Spinal cord (tissue), 10 donors: Measurements from ENCODE around the gene MPIG6B. TPM values are rescaled to one million over a fixed set of nuclear protein-coding genes. Genes with fewer than 3 reads are reported as not detected.
A peak's percentile ranks its signal among the peaks of the same experiment; 100 is the strongest.

Experiments
- DNase-seq, 6 donors: peaks; one replicate each; pipeline versions ENCODE4 v3.0.0 to v3.0.0-alpha.2; 2013 to 2015; ENCODE audit warnings: low spot score in 6 of 6, low read depth in 4 of 6
- H3K27ac ChIP-seq: one replicate; pipeline ENCODE4 v1.5.1; 2013; ENCODE audit warnings: low read depth, low read length, control low read depth
- H3K27me3 ChIP-seq: one replicate; pipeline ENCODE4 v1.6.1; 2013; ENCODE audit warnings: low read length; ENCODE audit not compliant: control insufficient read depth, insufficient read depth
- H3K36me3 ChIP-seq: one replicate; pipeline ENCODE4 v1.6.1; 2013; ENCODE audit warnings: low read length; ENCODE audit not compliant: control insufficient read depth, insufficient read depth
- H3K4me1 ChIP-seq: one replicate; pipeline ENCODE4 v1.6.1; 2013; ENCODE audit warnings: low read length; ENCODE audit not compliant: control insufficient read depth, insufficient read depth
- H3K4me3 ChIP-seq: one replicate; pipeline ENCODE4 v1.5.1; 2013; ENCODE audit warnings: low read depth, low read length, control low read depth
- H3K9me3 ChIP-seq: one replicate; pipeline ENCODE4 v1.6.1; 2013; ENCODE audit warnings: low read length; ENCODE audit not compliant: control insufficient read depth, insufficient read depth
- WGBS: methylation state at CpG from one replicate; pipeline ENCODE4 v1.1.5; 2013; ENCODE audit warnings: missing lambda C conversion rate; ENCODE audit not compliant: insufficient coverage; 5-methylcytosine and 5-hydroxymethylcytosine counted together
- polyA plus RNA-seq, 2 donors: library from polyadenylated mRNA; unstranded; fragments of 120-200 nt; gene quantifications; one replicate each; pipeline ENCODE4 v1.2.1, GENCODE V29; 2013; ENCODE audit not compliant: insufficient read length in 2 of 2
- total RNA-seq, 2 donors: library from RNA; depleted of rRNA in 1 of 2; stranded (reverse); fragments of 120-200 nt in 1 of 2; fragments of >200 nt in 1 of 2; gene quantifications; one replicate each; pipeline versions ENCODE4 v1.2.3 to v1.2.4, GENCODE V29; 2013 to 2014
- donor health status: healthy.

Gene MPIG6B
- total and polyA plus RNA-seq, 4 donors: 0.17 to 1.3 (median 0.81) TPM; not detected in 1

DNA sequence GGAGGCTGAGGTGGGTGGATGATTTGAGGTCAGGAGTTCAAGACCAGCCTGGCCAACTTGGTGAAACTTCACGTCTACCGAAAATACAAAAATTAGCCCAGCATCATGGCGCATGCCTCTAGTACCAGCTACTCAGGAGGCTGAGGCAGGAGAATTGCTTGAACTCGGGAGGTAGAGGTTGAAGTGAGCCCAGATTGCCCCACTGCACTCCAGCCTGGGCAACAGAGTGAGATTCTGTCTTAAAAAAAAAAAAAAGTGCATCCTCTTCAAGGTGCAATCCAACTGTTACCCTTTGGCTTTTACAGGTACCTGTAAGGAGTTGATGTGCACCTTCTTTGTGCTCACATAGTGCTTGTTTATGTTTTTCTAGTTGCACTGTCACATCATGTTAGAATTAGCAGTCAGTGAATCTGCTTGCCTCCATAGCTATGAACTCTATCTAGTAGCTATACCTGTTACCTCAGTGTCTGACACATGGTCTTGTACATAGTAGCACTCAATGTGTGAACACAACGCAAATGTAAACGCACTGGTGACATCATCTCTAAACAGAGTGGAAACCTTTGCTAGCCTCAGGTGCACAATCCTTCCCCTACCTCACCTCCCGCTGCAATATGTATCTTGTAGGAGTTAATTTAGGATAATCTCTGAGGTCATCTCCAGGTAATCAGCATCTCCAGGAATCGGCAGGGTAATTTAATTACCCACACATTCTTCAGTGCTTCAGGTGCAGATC, 26.3 kb downstream of the MPIG6B start:
- 100% methylated on average over 4 of the region's 8 CpGs for WGBS
- no peak for DNase-seq
- Histone ChIP-seq H3K4me1 (no peaks in the 10 kb centered on the region), H3K27ac (no peak overlapping the region), H3K36me3 (peaks cover 6% of the 10 kb centered on the region), H3K27me3 (no peaks in the 10 kb centered on the region), H3K4me3 (no peak overlapping the region), H3K9me3 (no peaks in the 10 kb centered on the region)

DNA sequence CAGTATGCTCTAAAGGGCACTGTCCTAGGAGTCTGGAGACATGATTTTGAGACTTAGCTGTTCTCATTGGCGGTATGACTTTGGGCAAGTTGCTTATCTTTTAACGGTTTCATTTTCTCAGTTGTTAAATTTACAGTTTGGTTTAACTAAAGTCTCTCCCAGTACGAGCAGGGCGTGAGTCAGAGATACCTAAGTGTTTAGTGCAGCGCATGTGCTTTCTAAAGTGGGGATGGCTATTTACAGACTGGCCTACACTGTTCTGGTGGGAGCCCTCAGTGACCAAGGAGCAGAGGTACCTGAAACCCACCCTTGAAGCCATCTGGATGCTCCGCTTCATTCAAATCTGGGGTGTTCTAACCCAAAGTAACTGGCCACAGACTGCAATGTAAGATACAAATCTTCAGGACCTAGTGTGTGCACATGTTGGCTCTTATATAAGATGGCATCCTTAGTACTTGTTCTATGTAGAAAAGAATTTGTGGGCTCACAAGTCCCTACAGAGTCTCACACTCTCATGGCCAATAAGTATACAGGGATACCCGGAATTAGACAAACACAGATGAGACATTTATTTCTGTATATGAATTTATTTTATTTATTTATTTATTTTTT, 27.3 kb downstream of the MPIG6B start:
- Histone ChIP-seq H3K4me3 (no peak overlapping the region), H3K9me3 (no peaks in the 10 kb centered on the region), H3K27me3 (no peaks in the 10 kb centered on the region), H3K27ac (no peak overlapping the region), H3K4me1 (no peaks in the 10 kb centered on the region), H3K36me3 (peaks cover 6% of the 10 kb centered on the region)
- no peak for DNase-seq
- 96% methylated on average over 6 of the region's 7 CpGs for WGBS

DNA sequence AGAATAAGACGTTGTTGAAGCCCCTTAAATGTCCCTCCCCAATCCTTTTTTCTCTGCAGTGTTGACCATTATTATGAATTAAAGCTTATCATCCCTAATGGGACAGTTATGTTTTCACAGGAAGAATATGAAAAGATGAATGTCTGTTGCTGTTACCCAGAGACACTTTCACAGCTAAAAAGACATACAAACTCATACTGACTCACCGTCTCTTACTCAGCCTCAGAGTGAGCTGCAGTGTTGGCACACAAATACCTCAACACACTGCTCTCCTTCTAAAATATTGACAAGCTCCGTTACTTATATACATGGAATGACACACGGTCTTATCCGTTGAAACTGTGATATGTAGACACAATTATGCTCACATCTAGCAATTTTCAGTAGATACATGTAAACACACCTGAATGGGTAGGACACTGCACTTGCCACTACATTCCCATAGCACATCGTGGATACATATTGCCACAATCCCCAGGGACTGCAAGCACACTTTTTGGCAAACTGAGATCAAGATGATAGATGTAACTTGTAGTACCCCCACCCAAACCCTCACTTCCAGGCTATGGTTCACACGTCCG, 29.7 kb downstream of the MPIG6B start:
- Histone ChIP-seq H3K9me3 (no peaks in the 10 kb centered on the region), H3K4me1 (no peaks in the 10 kb centered on the region), H3K36me3 (no peaks in the 10 kb centered on the region), H3K4me3 (no peak overlapping the region), H3K27me3 (no peaks in the 10 kb centered on the region), H3K27ac (no peak overlapping the region)
- no peak for DNase-seq
- 84% methylated on average over 6 of the region's 8 CpGs for WGBS

DNA sequence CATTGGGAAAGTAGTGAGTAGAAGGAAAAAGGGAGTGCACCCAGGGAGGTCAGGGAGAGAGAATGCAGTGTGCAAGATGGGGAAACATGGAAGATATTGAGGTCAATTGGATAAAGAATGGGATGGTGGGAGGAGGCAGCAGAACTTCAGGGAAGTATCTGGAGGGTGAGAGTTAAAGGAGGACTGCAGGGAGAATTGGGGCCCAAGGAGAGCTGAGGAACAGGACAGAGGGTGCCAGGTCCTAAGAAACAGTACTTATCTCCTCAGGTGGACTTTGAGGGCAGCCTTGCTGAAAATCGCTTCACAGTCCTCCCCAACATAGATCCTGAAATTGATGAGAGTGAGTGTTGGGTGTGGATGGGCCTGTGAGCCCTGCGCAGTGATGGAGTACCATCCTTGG, 35.1 kb downstream of the MPIG6B start:
- Histone ChIP-seq H3K9me3 (no peaks in the 10 kb centered on the region), H3K4me1 (peaks cover 8% of the 10 kb centered on the region), H3K27ac (no peak overlapping the region), H3K36me3 (peaks cover 23% of the 10 kb centered on the region), H3K27me3 (no peaks in the 10 kb centered on the region), H3K4me3 (no peak overlapping the region)
- WGBS: 100% methylated on average over 1 of the region's 2 CpGs
- no peak for DNase-seq

DNA sequence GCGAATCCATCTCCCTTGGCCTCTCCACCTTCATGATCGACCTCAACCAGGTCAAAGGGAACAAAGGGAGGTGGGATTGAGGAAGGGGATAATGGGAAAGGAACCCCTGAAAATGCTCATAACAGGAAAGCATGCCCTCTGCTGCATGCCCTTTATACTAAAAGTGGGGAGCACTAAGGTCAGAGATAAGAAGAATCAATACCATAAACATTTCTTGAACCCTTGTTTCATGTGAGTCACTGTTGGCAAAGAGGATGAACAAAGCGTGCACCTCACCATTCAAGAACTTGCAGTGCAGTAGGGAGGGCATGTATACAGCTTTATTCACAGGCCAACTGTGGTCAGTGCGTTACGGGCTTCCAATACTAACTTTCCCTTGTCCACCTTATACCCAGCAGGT, 37.6 kb downstream of the MPIG6B start:
- WGBS: no CpG with 5 or more reads among the region's 5 CpGs
- no peak overlapping the region for H3K27ac ChIP-seq
- no peaks in the 10 kb centered on the region for H3K9me3 ChIP-seq
- peaks cover 31% of the 10 kb centered on the region for H3K36me3 ChIP-seq
- no peak for DNase-seq
- H3K4me1 ChIP-seq: peaks cover 23% of the 10 kb centered on the region
- H3K4me3 ChIP-seq: no peak overlapping the region
- no peaks in the 10 kb centered on the region for H3K27me3 ChIP-seq

DNA sequence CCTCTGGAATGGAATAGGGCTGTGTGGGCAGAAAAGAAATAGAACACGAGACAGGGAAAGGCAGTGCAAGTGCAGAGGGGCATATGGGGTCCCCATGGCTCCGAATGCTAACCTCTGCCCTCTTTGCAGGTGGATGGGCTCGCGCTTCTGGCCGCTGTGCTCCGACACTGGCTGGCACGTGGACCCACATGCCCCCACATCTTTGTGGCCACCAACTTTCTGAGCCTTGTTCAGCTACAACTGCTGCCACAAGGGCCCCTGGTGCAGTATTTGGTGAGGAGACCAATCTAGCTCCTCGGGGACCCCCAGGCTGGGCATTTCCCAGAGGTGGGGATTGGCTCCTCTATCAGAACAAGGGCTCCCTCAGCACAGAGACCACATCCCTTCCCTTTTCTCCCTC, 38.2 kb downstream of the MPIG6B start:
- H3K27ac ChIP-seq: no peak overlapping the region
- peaks cover 28% of the 10 kb centered on the region for H3K4me1 ChIP-seq
- no peaks in the 10 kb centered on the region for H3K27me3 ChIP-seq
- no peak overlapping the region for H3K4me3 ChIP-seq
- no peaks in the 10 kb centered on the region for H3K9me3 ChIP-seq
- no peak for DNase-seq
- 99% methylated on average over 8 of the region's 8 CpGs for WGBS
- peaks cover 34% of the 10 kb centered on the region for H3K36me3 ChIP-seq

DNA sequence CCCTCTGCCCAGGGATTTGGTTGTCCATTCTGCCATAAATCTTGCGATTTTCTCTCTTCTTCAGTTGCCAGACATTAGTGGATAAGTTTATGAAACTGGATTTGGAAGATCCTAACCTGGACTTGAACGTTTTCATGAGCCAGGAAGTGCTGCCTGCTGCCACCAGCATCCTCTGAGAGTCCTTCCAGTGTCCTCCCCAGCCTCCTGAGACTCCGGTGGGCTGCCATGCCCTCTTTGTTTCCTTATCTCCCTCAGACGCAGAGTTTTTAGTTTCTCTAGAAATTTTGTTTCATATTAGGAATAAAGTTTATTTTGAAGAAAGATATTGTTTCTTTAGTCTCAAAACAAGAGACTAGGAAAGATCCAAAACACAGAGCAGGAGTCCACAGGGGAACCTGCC, 39.2 kb downstream of the MPIG6B start, which contains the start of gene SAPCD1:
TSS of gene SAPCD1 (plus strand) at position 301 of the 400 bp plus-strand sequence. CDS start 399 bp downstream, outside the sequence.
- WGBS: 43% methylated on average over 1 of the region's 4 CpGs
- Histone ChIP-seq H3K4me3 (no peak within 1 kb of the TSS), H3K36me3 (peaks cover 34% of the 10 kb centered on the region), H3K27ac (peak within 1 kb of the TSS; percentile 90), H3K9me3 (no peaks in the 10 kb centered on the region), H3K4me1 (peaks cover 31% of the 10 kb centered on the region), H3K27me3 (no peaks in the 10 kb centered on the region)
- no peak for DNase-seq

DNA sequence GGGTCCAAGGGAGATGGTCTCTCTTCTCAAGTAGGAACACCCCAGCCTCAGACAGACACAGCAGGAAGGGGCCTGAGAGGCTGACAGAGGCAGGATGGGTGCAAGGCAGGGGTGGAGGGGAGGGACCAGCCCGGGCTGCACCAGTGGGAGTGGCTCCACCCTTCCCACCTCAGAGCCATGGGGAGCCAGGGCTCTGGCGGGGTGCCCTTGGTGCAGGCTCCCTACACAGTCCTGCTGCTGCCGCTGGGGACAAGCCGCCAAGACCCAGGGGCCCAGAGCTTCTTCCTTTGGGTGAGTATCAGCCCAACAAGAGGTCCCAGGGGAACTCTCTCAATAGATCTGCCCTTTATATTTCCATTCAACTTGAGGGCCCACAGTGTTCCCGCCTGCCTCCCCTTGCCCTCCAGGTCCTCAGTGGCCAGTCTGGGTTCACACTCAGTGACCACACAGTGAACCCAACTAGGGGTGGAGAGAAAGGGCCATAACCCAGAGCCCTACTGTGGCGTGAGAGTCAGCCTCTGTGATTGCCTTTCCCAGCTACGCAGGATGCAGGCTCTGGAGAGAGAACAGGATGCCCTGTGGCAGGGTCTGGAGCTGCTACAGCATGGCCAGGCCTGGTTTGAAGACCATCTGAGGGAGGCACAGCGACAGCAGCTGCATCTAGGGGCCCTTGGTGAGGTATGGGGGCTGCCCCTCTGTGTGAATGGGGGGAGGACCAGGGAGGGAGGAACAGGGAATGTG, 39.9 kb downstream of the MPIG6B start:
- WGBS: 59% methylated on average over 8 of the region's 8 CpGs
- no peaks in the 10 kb centered on the region for H3K9me3 ChIP-seq
- peaks cover 31% of the 10 kb centered on the region for H3K4me1 ChIP-seq
- peak overlapping the region; percentile 90 for H3K27ac ChIP-seq
- no peaks in the 10 kb centered on the region for H3K27me3 ChIP-seq
- peaks cover 34% of the 10 kb centered on the region for H3K36me3 ChIP-seq
- H3K4me3 ChIP-seq: no peak overlapping the region
- DNase-seq: no peak

DNA sequence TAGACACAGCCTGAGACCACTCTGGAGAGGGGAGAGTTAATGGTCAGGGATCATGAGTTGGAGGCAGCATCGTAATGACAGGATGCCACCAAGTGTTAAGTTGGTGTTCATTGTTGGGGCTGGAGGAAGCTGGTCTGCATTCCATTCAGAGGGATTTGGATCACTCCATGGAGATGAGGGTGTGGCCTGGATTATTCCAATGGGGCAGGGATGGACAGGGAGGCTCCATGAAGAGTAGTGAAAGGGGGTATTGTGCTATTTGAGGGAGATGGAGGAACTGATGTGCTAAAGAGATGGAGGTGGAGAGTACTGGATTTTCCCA, 40.4 kb downstream of the MPIG6B start:
- no peak overlapping the region for H3K4me3 ChIP-seq
- H3K36me3 ChIP-seq: peaks cover 32% of the 10 kb centered on the region
- peak in 4 of 6 donors; percentile 41 to 84 (median 58) for DNase-seq
- H3K27me3 ChIP-seq: no peaks in the 10 kb centered on the region
- peaks cover 31% of the 10 kb centered on the region for H3K4me1 ChIP-seq
- H3K9me3 ChIP-seq: no peaks in the 10 kb centered on the region
- 0% methylated on average over 1 of the region's 1 CpG for WGBS
- H3K27ac ChIP-seq: peak overlapping the region; percentile 90
